Kasumi-1 (cell line): ENCODE measurements around the gene UQCRC1.
A peak's percentile ranks its signal among the peaks of the same experiment; 100 is the strongest.

ENCODE experiments used
- DNase-seq, 2 experiments: peaks; one replicate each; lab custom pipeline; 2025; lab: John Stamatoyannopoulos, UW

The UQCRC1 gene

GRCh38 chr3:48572517-48572916 is 36.9 kb downstream of the UQCRC1 start:
- DNase-seq = no peak

- DNase-seq = no peak
Measured at GRCh38 chr3:48571938-48572337, 37.5 kb downstream of the UQCRC1 start.

- DNase-seq = no peak
Measured at GRCh38 chr3:48569808-48570450, 39.5 kb downstream of the UQCRC1 start.

- DNase-seq = no peak
Measured at GRCh38 chr3:48569400-48569799, 40.0 kb downstream of the UQCRC1 start.

GRCh38 chr3:48568476-48568875 is 41.0 kb downstream of the UQCRC1 start:
- DNase-seq = no peak

GRCh38 chr3:48567500-48567899 is 41.9 kb downstream of the UQCRC1 start:
- no peak for DNase-seq

- no peak for DNase-seq
Measured at GRCh38 chr3:48567090-48567489, 42.4 kb downstream of the UQCRC1 start.

GRCh38 chr3:48566401-48566760 is 43.1 kb downstream of the UQCRC1 start:
- no peak for DNase-seq

- peak; percentile 36 to 40 for DNase-seq
Measured at GRCh38 chr3:48565591-48566400, 43.6 kb downstream of the UQCRC1 start.

GRCh38 chr3:48565186-48565585 is 44.3 kb downstream of the UQCRC1 start:
- no peak for DNase-seq

GRCh38 chr3:48564667-48565066 is 44.8 kb downstream of the UQCRC1 start:
- DNase-seq = no peak

- peak in 1 of 2 experiments; percentile 9 for DNase-seq
Measured at GRCh38 chr3:48564022-48564421, 45.4 kb downstream of the UQCRC1 start.

- DNase-seq = peak in 1 of 2 experiments; percentile 7
Measured at GRCh38 chr3:48563382-48563918, 46.0 kb downstream of the UQCRC1 start, which contains the start of gene UCN2. UCN2 (minus strand) TSS chr3:48563781; CDS start chr3:48563124, 657 bp downstream.

- DNase-seq = no peak
Measured at GRCh38 chr3:48562367-48563095, 46.9 kb downstream of the UQCRC1 start.

- peak; percentile 49 to 51 for DNase-seq
Measured at GRCh38 chr3:48561045-48561736, 48.3 kb downstream of the UQCRC1 start.

- DNase-seq = peak in 1 of 2 experiments; percentile 37
Measured at GRCh38 chr3:48560648-48561018, 48.8 kb downstream of the UQCRC1 start.

- DNase-seq = peak; percentile 40 to 42
Measured at GRCh38 chr3:48558493-48559134, 50.8 kb downstream of the UQCRC1 start.

- DNase-seq = peak; percentile 98 to 99
Measured at GRCh38 chr3:48556796-48557626, 52.4 kb downstream of the UQCRC1 start, which contains the start of gene PFKFB4. PFKFB4 (minus strand) TSS chr3:48556803; CDS start chr3:48556777, 26 bp downstream.

- no peak for DNase-seq
Measured at GRCh38 chr3:48555949-48556795, 53.3 kb downstream of the UQCRC1 start.
